Measurements from ENCODE around the gene ARHGAP33. TPM values are rescaled to one million over a fixed set of nuclear protein-coding genes. Genes with fewer than 3 reads are reported as not detected.

Gene ARHGAP33
- total RNA-seq, 1 experiment from 2014 or later = 18.3 TPM

- Mint-ChIP-seq H3K27me3 (ENCODE audit: insufficient read depth, unreplicated experiment) (peaks cover 11% of the 10 kb centered on the region), H3K4me1 (ENCODE audit: low read depth, unreplicated experiment) (no peaks in the 10 kb centered on the region), H3K9me3 (ENCODE audit: unreplicated experiment) (no peaks in the 10 kb centered on the region), H3K36me3 (ENCODE audit: insufficient read depth, unreplicated experiment) (peaks cover 6% of the 10 kb centered on the region), H3K27ac (ENCODE audit: unreplicated experiment) (no peak overlapping the region), H3K4me3 (ENCODE audit: unreplicated experiment) (no peak overlapping the region)
- Histone ChIP-seq H3K27me3 (replicated peaks; ENCODE audit: control insufficient read depth, insufficient read depth, low read length) (no peaks in the 10 kb centered on the region), H3K4me3 (ENCODE audit: low read depth, low read length) (no peak overlapping the region), H3K9me3 (no peaks in the 10 kb centered on the region), H3K4me1 (peaks cover 4% of the 10 kb centered on the region; the same call in 1 of the 2 replicates), H3K36me3 (ENCODE audit: control insufficient read depth, insufficient read depth, low read length) (no peaks in the 10 kb centered on the region)
- intact Hi-C loops (cut with micrococcal nuclease; ENCODE audit: unreplicated experiment) = no loop called here
- TF ChIP-seq CTCF (IDR thresholded peaks at IDR 0.05; ENCODE audit: insufficient read depth in 1 of 2, low read depth in 1 of 2, low read length in 1 of 2, severe bottlenecking in 1 of 2, unreplicated experiment in 1 of 2) = no peak
- BruUV-seq (replicated peaks) = no TSS peak
- ChIA-PET POLR2A (no interaction called here), CTCF (no interaction called here)
- no peak for DNase-seq
Observed at GRCh38 chr19:35822579-35822978, 47.2 kb downstream of the ARHGAP33 start.

- Mint-ChIP-seq H3K27me3 (ENCODE audit: insufficient read depth, unreplicated experiment) (peaks cover 15% of the 10 kb centered on the region), H3K4me3 (ENCODE audit: unreplicated experiment) (no peak overlapping the region), H3K36me3 (ENCODE audit: insufficient read depth, unreplicated experiment) (peaks cover 6% of the 10 kb centered on the region), H3K4me1 (ENCODE audit: low read depth, unreplicated experiment) (no peaks in the 10 kb centered on the region), H3K9me3 (ENCODE audit: unreplicated experiment) (no peaks in the 10 kb centered on the region), H3K27ac (ENCODE audit: unreplicated experiment) (no peak overlapping the region)
- Histone ChIP-seq H3K4me3 (ENCODE audit: low read depth, low read length) (no peak overlapping the region), H3K27me3 (replicated peaks; ENCODE audit: control insufficient read depth, insufficient read depth, low read length) (no peaks in the 10 kb centered on the region; the same call in 1 of the 2 replicates), H3K4me1 (peaks cover 4% of the 10 kb centered on the region; the same call in 1 of the 2 replicates), H3K9me3 (no peaks in the 10 kb centered on the region), H3K36me3 (ENCODE audit: control insufficient read depth, insufficient read depth, low read length) (no peaks in the 10 kb centered on the region)
- CTCF ChIA-PET = no interaction called here
- BruUV-seq (replicated peaks) = no TSS peak
- DNase-seq = no peak
- no peak for TF ChIP-seq CTCF (IDR thresholded peaks at IDR 0.05; ENCODE audit: insufficient read depth in 1 of 2, low read depth in 1 of 2, low read length in 1 of 2, severe bottlenecking in 1 of 2, unreplicated experiment in 1 of 2)
- POLR2A ChIA-PET = interaction anchor here (0.7 kb wide), 1 partner anchor 79 kb away, joined by 19 read pairs; the partner anchor contains the start of genes PSENEN and U2AF1L4
- intact Hi-C loops (cut with micrococcal nuclease; ENCODE audit: unreplicated experiment) = no loop called here
Observed at GRCh38 chr19:35824150-35824549, 48.8 kb downstream of the ARHGAP33 start.

GRCh38 chr19:35828692-35829301 lies 53.4 kb downstream of the ARHGAP33 start:
- POLR2A ChIA-PET = interaction anchor here (1.1 kb wide), 1 partner anchor 51 kb away, joined by 3 read pairs; no protein-coding TSS in a partner anchor
- H3K9me3 Mint-ChIP-seq (ENCODE audit: unreplicated experiment) = no peaks in the 10 kb centered on the region
- H3K27ac Mint-ChIP-seq (ENCODE audit: unreplicated experiment) = no peak overlapping the region
- H3K36me3 Mint-ChIP-seq (ENCODE audit: insufficient read depth, unreplicated experiment) = no peaks in the 10 kb centered on the region
- Histone ChIP-seq H3K9me3 (no peaks in the 10 kb centered on the region), H3K36me3 (ENCODE audit: control insufficient read depth, insufficient read depth, low read length) (no peaks in the 10 kb centered on the region), H3K4me3 (ENCODE audit: low read depth, low read length) (no peak overlapping the region), H3K4me1 (no peaks in the 10 kb centered on the region), H3K27me3 (replicated peaks; ENCODE audit: control insufficient read depth, insufficient read depth, low read length) (no peaks in the 10 kb centered on the region; the same call in 1 of the 2 replicates)
- H3K4me3 Mint-ChIP-seq (ENCODE audit: unreplicated experiment) = no peak overlapping the region
- TF ChIP-seq CTCF (IDR thresholded peaks at IDR 0.05; ENCODE audit: insufficient read depth in 1 of 2, low read depth in 1 of 2, low read length in 1 of 2, severe bottlenecking in 1 of 2, unreplicated experiment in 1 of 2) = no peak
- no peaks in the 10 kb centered on the region for H3K4me1 Mint-ChIP-seq (ENCODE audit: low read depth, unreplicated experiment)
- peaks cover 32% of the 10 kb centered on the region for H3K27me3 Mint-ChIP-seq (ENCODE audit: insufficient read depth, unreplicated experiment)
- peak; percentile 76 to 82 for DNase-seq
- intact Hi-C loops (cut with micrococcal nuclease; ENCODE audit: unreplicated experiment) = loop anchor here (1.0 kb wide), 1 partner anchor 147 kb away; no protein-coding TSS in a partner anchor
- no TSS peak for BruUV-seq (replicated peaks)
- CTCF ChIA-PET = interaction anchor here (0.5 to 1.3 kb wide), 4 partner anchors 9 to 127 kb away, joined by 3 to 5 read pairs (median 4); no protein-coding TSS in a partner anchor

All from Caco-2 (cell line).